DLD1 (cell line): Measurements from ENCODE around the gene POTEH.
"Not testable (repeated sequence)": the region's sequence is repeated elsewhere in the genome, so short reads cannot be mapped to it uniquely, and the experiment has no call there.

Source experiments
- in situ Hi-C: cut with HindIII; loops from 2 replicates; pipeline ENCODE4 v1.10.0; 2017; ENCODE audit warnings: low sequenced_read_pairs

The POTEH gene

DNA sequence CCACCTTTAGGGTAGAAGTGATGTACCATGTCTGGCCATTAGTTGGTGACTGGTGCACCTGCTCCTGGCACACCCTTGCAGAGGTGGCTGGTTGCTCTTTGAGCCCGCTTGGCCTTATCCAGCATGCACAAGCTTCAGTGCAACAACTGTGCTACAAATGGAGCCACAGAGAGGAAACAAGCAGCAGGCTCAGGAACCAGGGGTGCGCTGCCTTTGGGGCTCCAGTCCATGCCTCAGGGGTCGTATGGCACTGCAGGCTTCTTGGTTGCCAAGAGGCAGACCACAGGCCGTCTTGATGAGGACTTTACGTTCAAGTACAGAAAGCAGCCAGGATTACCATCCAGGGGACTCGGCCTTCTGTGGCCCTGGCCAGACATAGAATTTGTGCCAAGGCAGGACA, 44.6 kb downstream of the POTEH start:
- in situ Hi-C loops = not testable (repeated sequence)

DNA sequence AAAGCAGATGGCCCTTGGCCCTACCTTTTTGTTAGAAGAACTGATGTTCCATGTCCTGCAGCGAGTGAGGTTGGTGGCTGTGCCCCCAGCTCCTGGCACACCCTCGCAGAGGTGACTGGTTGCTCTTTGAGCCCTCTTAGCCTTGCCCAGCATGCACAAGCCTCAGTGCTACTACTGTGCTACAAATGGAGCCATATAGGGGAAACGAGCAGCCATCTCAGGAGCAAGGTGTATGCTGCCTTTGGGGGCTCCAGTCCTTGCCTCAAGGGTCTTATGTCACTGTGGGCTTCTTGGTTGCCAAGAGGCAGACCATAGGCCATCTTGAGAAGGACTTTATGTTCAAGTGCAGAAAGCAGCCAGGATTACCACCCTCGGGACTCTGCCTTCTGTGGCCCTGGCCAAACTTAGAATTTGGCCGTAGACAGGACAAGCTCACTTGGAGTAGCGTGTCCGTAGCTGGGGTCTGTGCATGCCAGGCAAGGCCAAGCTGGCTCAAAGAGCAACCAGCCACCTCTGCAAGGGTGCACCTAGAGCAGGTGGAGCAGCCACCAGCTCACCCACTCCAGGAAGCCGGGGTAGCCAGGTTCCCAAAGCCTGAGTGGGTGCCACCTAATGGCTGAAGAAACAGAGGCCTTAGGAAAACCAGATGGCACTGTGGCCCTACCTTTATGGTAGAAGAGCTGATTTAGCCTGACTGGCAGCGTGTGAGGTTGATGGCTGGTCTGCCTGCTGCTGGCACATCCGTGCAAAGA, 48.5 kb downstream of the POTEH start:
- in situ Hi-C loops = not testable (repeated sequence)

DNA sequence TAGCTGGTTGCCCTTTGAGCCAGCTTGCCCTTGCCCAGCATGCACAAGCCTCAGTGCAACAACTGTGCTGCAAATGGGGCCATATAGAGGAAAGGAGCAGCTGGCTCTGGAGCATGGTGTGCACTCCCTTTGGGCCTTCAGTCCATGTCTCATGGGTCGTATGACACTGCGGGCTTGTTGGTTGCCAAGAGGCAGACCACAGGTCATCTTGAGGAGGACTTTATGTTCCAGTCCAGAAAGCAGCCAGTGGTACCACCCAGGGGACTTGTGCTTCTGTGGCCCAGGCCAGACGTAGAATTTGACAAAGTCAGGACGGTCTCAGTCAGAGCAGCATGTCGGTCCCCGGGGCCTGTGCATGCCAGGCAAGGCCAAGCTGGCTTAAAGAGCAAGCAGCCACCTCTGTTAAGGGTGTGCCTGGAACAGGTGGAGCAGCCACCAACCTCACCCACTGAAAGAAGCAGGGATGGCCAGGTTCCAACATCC, 49.1 kb downstream of the POTEH start:
- in situ Hi-C loops = not testable (repeated sequence)

DNA sequence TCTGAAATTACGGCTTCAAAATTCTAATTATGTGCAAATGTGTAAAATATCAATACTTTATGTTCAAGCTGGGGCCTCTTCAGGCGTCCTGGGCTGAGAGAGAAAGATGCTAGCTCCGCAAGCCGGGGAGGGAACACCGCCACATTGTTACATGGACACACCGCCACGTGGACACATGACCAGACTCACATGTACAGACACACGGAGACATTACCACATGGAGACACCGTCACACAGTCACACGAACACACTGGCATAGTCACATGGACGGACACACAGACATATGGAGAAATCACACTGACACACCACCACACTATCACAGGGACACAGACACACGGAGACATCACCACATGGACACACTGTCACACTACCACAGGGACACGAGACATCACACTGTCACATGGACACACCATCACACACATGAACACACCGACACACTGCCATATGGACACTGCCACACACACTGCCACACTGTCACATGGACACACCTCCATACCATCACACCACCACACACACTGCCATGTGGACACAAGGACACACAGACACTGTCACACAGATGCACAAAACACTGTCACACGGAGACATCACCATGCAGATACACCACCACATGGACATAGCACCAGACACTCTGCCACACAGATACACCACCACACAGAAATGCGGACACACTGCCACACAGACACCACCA, 58.0 kb downstream of the POTEH start:
- in situ Hi-C loops = not testable (repeated sequence)

DNA sequence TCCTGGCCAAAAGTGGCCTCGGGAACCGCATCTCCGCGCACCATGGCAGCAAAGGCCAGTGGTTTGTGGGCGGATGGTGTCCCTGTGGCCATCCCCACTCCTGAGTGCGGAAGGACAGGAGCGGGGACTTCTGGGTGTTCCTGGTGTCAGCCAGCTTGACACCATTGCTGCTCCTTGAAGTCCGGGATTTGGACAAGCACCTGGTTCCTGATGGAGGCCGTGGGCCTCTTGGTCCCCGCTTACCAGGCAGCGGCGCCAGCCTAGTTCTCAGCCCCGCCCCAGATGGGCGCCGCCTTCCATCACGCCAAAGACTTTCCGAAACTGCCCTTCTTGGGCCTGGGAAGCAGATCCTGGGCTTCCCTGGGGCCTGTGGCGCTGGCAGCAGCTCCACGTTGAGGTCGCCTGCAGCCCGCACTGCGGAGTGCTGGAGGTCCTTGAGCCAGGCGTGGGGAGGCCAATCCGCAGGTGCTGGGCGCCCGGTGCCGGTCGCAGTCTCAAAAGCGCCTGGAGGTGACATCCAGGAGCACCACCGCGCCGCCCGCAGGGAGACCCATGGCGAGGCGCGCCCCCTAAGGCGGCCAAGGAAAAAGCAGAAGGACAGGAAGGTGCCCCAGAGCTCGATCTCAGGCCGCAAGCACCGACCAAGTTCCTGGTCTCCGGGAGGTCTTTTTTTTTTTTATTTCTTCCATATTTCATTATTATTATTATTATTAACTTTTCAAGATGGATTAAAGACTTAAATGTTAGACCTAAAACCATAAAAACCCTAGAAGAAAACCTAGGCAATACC, 59.5 kb downstream of the POTEH start:
- in situ Hi-C loops = not testable (repeated sequence)

DNA sequence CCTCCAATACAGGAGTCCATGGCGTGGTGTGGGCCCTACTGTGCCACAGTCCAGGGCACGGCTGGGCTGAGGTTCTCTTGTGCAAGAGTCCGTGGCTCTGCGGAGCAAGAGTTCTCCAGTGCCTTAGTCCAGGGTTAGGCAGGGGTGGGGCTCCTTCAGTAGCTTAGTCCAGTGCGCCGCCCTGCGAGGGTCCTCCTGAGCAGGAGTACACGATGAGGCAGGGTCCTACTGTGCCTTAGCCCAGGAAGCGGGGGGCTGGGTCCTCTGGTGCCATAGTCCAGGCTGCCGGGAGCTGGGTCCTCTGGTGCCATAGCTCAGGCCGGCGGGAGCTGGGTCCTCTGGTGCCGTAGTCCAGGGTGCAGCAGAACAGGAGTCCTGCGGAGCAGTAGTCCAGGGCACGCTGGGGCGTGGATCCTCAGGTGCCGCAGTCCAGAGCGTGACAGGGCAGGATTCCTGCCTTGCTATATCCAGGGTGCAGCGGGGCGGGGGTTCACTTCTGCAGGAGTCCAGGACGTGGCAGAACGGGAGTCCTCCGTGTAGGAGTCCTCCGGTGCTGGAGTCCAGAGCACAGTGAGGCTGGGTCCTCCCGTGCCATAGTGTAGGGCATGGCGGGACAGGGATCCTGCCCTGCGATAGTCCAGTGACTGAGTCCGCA, 69.7 kb downstream of the POTEH start:
- in situ Hi-C loops = not testable (repeated sequence)

DNA sequence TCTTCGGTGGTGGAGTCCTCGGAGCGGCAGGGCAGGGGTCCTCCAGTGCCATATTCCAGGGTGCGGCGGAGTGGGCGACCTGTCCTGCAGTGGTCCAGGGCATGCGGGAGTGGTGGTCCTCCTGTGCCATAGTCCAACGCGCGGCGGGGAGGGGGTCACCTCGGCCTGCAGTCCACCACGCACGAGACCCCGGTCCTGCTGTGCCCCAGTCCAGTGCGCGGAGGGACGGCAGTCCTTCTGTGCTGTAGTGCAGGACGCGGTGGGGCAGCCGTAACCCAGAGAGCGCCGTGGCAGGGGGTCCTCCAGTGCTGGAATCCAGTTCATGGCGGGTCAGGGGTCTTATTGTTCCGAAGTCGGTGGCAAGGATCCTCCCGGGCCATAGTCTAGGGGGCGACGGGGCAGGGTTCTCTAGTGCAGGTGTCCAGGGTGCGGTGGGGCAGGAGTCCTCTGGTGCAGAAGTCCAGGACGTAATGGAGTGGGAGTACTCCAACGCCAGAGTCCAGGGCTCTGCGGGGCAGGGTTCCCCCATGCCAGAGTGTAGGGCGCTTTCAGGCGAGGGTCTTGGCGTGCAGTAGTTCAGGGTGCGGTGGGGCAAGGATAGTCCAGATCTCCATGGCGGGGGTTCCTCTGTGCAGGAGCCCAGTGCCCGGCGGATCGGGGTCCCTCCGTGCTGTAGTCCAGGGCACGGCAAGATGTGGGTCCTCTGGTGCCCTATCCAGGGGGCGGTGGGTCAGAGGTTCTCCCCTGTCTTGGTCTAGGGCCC, 70.7 kb downstream of the POTEH start:
- in situ Hi-C loops = not testable (repeated sequence)

DNA sequence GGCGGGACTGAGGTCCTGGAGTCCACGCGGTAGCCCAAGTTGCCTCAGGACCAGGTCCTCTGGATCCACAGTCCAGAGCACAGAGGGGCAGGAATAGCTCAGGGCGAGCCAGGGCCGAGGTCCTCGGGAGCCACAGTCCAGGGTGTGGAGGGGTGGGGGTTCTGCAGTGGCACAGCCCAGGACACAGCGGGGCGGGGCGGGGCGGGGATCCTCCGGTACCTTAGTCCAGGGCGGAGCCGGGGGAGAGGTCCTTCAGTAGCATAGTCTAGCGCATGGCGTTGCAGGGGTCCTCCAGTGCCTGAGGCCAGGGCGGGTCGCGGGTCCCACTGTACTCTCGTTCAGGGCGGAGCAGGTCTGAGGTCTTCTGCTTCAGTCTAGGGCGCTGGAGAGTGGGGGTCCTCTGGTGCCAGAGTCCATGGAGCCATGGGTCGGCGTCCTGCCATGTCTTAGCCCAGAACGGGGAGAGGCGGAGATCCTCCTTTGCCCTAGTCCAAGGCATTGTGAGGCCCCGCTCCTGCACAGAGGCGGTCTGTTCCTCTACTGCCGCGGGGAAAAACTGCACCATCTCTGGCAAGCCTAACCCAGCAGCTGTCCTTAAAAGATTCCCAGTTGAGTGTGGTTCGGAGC, 71.4 kb downstream of the POTEH start:
- in situ Hi-C loops = not testable (repeated sequence)

DNA sequence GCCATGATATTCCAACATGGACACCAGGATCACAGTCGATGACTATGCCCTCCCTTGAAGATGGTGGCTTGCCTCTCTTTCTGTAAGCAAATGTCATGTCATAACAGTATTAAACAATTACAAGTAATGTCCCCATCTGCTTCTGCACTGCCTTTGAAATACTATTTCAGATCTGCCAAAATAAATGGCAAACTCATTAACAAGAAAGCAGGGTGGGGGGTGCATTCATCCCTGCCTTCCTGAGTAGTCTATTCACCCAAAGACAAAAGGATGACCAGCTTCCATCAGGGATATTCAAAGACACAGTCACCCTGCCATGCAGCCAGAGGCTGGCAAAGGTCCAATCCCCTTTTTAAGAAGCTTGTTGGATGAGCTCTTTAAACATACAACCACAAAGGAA, 73.7 kb downstream of the POTEH start:
- in situ Hi-C loops = not testable (repeated sequence)
